SH-SY5Y (cell line): Measurements from ENCODE around the gene SMAD3.
A peak's percentile ranks its signal among the peaks of the same experiment; 100 is the strongest.

Source experiments
- GATA2 ChIP-seq: IDR thresholded peaks from 2 replicates; pipeline ENCODE4 v1.6.1; 2011; ENCODE audit warnings: mild to moderate bottlenecking, low read depth, low read length
- GATA3 ChIP-seq: IDR thresholded peaks from 2 replicates; pipeline ENCODE4 v1.6.1; 2011; ENCODE audit warnings: low read depth, mild to moderate bottlenecking, low read length, moderate library complexity

DNA sequence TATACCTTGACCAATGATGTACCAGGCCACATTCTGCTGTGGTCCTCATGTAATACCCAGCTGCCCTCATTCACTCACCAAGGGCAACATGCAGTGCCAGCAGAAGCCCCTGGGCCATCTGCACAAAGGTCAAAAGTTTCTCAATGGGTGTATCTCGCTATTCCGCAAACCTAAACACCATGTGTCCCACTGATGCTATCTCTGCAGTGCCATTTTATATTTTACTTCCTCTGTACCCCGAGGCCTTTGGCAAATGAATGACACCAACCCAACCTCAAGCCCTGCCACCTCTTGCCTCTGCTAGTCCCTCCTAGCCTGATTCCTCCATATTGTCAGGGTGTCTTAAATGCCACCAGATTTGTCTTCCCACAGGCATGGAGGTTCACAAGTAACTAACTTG, 129.9 kb downstream of the SMAD3 start:
- TF ChIP-seq GATA3 (no peak), GATA2 (peak; percentile 53)
